Fibroblast of skin of left biceps (primary cell): Measurements from ENCODE around the gene SYF2.
"Not testable (repeated sequence)": the region's sequence is repeated elsewhere in the genome, so short reads cannot be mapped to it uniquely, and the experiment has no call there.

ENCODE experiments used
- DNase-seq, 2 experiments: peaks; one replicate each; pipeline ENCODE4 v3.0.0-alpha.2; 2013; ENCODE audit warnings: low read depth in 2 of 2

Gene SYF2

GRCh38 chr1:25232027-25232865 lies at the start of gene SYF2:
TSS of gene SYF2 (minus strand) at chr1:25232502. CDS start at chr1:25232467, 35 bp downstream.
- DNase-seq, result peak; percentile 81 to 83

GRCh38 chr1:25279693-25280111 lies 47.4 kb upstream of the SYF2 start:
- DNase-seq, result not testable (repeated sequence)

- not testable (repeated sequence) for DNase-seq
Observed at GRCh38 chr1:25278790-25279189, 46.5 kb upstream of the SYF2 start.

GRCh38 chr1:25278358-25278757 lies 46.1 kb upstream of the SYF2 start:
- not testable (repeated sequence) for DNase-seq

GRCh38 chr1:25277295-25277694 lies 45.0 kb upstream of the SYF2 start:
- not testable (repeated sequence) for DNase-seq

GRCh38 chr1:25275648-25276047 lies 43.3 kb upstream of the SYF2 start:
- DNase-seq, result not testable (repeated sequence)

GRCh38 chr1:25272238-25272637 lies 39.9 kb upstream of the SYF2 start, which contains the start of gene RHD:
TSS of gene RHD (plus strand) at chr1:25272509. CDS start at chr1:25272548, 39 bp downstream.
- DNase-seq, result not testable (repeated sequence)

- DNase-seq, result not testable (repeated sequence)
Observed at GRCh38 chr1:25268143-25268760, 36.0 kb upstream of the SYF2 start.

GRCh38 chr1:25267288-25268142 lies 35.2 kb upstream of the SYF2 start:
- peak; percentile 62 for DNase-seq

GRCh38 chr1:25266554-25267287 lies 34.4 kb upstream of the SYF2 start:
- not testable (repeated sequence) for DNase-seq

- not testable (repeated sequence) for DNase-seq
Observed at GRCh38 chr1:25260336-25260735, 28.0 kb upstream of the SYF2 start.

GRCh38 chr1:25259813-25260212 lies 27.5 kb upstream of the SYF2 start:
- not testable (repeated sequence) for DNase-seq

- DNase-seq, result no peak
Observed at GRCh38 chr1:25257196-25257595, 24.9 kb upstream of the SYF2 start.

- DNase-seq, result no peak
Observed at GRCh38 chr1:25256578-25256965, 24.3 kb upstream of the SYF2 start.

GRCh38 chr1:25255706-25256577 lies 23.6 kb upstream of the SYF2 start:
- no peak for DNase-seq

GRCh38 chr1:25253911-25254310 lies 21.6 kb upstream of the SYF2 start:
- DNase-seq, result peak in 1 of 2 experiments; percentile 52

- no peak for DNase-seq
Observed at GRCh38 chr1:25247829-25248754, 15.8 kb upstream of the SYF2 start.

- DNase-seq, result peak; percentile 95
Observed at GRCh38 chr1:25247024-25247828, 14.9 kb upstream of the SYF2 start, which contains the start of gene RSRP1. TSS of gene RSRP1 (minus strand) at chr1:25247454. CDS start at chr1:25246963, 491 bp downstream.
